Stimulated activated CD4-positive, alpha-beta T cell treated with anti-CD3 and anti-CD28 coated beads, Interleukin-2, amount 100 ng/mL, for 24 hours (primary cell): Measurements from ENCODE around the gene CYP26B1.
"Not testable (repeated sequence)": the region's sequence is repeated elsewhere in the genome, so short reads cannot be mapped to it uniquely, and the experiment has no call there.

ENCODE experiments used
- DNase-seq, 2 donors: peaks; one replicate each; pipeline ENCODE4 v3.0.0-alpha.2; 2020

Gene CYP26B1

GRCh38 chr2:72104821-72105588 is 42.7 kb downstream of the CYP26B1 start:
- DNase-seq = no peak

DNA sequence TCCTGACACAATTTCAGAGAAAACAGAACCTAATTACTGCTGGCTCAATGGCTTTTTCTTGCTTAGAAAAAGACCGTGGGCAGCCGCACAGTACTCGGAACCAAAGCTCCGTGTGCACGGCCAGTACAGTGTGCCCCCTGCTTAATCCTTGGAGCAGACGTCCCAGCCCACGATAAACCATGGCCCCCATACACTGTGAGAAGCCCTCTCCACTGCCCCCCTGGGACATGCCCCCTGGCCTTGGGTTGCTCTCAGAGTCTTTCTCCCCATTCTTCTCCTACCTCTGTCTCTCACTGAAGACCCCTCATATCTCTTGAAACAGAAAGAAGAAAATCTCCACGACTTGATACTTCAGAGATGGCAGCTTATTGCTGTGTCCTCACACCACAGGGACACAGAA is 44.0 kb downstream of the CYP26B1 start:
- no peak for DNase-seq

GRCh38 chr2:72103161-72103560 is 44.5 kb downstream of the CYP26B1 start:
- no peak for DNase-seq

DNA sequence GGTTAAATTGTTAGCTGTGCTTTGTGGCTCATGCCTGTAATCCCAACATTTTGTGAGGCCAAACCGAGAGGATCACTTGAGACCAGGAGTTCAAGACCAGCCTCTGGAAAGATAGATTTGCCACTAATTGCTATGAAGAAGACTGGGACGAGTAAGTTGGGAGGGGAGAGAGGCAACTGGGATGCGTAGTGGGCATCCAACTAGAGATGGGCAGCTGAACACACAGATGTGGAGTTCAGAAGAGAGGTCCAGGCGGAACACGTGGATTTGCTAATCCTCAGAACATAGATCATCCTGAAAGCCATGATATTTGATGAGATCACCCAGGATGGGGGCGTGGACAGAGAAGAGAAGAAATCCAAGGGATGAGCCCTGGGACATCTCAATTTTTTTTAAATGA is 48.7 kb downstream of the CYP26B1 start:
- no peak for DNase-seq

GRCh38 chr2:72097276-72097675 is 50.4 kb downstream of the CYP26B1 start:
- no peak for DNase-seq

- no peak for DNase-seq
Measured at GRCh38 chr2:72096181-72096580, 51.5 kb downstream of the CYP26B1 start.

GRCh38 chr2:72095364-72095763 is 52.3 kb downstream of the CYP26B1 start:
- DNase-seq = no peak

GRCh38 chr2:72094701-72095100 is 53.0 kb downstream of the CYP26B1 start:
- DNase-seq = no peak

- DNase-seq = no peak
Measured at GRCh38 chr2:72092111-72092510, 55.6 kb downstream of the CYP26B1 start.

GRCh38 chr2:72090781-72091482 is 56.7 kb downstream of the CYP26B1 start:
- DNase-seq = no peak

DNA sequence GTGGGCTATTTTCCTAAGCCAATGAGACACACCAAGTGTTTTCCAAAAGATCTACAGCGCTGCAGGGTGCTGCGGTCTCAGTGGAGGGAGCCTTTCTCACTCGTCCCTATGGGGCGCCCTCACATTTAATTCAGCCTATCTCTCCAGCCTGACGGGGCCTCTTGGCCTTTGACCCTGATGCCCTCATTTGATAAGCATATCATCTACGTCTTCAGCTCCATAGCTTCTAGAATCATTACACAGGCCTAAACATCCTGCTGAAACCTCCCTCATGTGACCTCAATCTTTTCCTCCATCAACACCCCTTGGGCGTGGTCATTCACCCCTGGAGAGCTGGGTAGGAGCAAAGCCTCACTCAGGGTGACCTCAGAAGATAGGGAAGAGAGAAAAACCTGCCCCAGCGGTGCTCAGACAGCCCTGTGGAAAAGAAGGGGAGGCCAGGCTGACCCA is 57.4 kb downstream of the CYP26B1 start:
- no peak for DNase-seq

- DNase-seq = no peak
Measured at GRCh38 chr2:72089537-72089936, 58.1 kb downstream of the CYP26B1 start.

DNA sequence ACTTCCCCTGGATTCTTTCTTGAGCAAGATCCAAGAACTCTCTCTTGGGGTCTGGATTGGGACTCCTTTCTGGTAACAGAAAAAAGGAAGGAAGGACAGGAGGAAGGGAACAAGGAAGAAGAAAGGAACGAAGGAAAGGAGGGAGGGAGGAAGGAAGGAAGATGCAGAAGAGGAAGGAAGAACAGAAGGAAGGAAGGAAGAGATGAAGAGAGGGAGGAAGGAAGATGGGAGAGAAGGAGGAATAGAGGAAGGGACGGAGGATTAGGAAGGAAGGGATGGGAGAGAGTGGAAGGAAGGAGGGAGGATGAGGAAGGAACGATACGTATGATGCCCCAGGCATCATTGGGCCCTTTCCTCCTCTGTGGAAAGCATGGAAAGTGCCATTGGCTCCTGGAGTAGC is 58.6 kb downstream of the CYP26B1 start:
- DNase-seq = no peak

GRCh38 chr2:72086871-72087633 is 60.6 kb downstream of the CYP26B1 start:
- DNase-seq = not testable (repeated sequence)

DNA sequence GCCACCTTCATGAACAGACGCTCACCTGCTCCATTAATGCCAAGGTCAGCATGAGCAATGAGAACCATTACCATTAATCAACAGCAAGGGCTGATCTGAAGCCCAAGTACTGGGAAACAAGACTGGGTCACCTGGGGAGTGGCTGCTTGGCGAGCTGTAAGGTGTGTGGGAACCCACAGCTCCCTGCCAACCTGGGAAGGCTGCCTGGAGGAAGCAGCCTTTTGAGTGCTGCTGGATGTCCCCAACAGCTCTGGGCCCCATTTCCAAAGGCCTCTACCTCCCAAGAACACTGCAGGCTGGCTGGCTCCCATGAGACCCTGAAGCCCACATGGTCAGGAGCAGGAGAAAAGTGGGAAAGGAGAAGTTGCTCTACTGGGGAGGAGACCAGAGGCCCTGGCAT is 62.1 kb downstream of the CYP26B1 start:
- no peak for DNase-seq

- DNase-seq = no peak
Measured at GRCh38 chr2:72085036-72085435, 62.6 kb downstream of the CYP26B1 start.

DNA sequence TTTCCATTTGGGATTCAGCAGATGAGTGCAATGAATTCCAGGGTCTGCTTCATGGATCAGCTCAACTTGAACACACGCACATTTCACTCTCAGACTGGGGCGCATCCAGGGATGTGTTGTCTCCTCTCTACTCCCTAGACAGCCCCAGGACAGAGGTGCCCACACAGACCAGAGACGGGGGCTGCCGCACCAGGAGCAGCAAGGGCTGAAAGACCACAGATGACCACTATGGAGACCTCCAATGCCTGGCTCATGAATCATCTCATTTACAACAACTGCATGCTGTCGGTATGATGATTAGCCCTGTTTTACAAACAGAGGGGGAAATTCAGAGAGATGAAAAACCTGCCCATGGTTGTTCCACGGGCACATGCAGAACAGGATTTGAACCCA is 63.1 kb downstream of the CYP26B1 start:
- DNase-seq = no peak

DNA sequence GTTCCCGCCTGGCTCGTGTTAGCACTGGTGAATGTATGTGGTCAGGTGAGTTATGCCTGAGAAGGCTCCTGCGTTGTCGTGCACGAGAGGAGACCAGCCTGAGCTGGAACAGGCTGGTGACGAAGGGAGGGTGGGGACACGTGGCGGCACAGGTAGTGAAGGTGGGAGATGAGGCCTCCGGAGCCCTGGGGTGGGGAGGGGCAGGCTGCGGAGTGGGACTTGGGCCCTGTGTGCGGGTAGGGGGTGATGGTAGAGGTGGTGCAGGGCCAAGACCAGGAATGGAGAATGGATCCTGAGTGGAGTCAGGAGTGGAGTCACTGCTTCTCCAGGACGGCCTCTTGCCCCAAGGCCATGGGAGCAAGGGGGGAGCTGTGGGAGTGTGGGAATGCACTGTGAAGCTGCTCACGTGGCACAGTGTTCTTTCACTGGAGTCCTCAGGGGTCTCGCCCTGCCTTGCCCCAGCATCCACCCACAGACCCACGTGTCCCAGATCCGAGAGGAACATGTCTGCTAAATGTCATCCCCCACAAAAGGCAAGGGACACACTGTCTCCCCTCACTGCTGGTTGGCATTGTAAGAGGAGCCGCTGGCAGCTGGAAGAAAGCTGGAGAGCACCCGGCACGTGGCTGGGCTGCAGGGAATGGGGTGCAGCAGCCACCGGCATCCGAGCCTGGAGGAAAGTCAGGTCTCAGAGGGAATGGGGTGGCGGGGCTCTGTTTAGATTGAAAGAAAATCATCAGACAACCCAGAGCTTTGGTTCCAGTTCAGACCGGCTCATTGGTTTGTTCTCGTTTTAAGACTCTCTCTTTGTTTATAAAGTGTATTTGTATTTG is 63.7 kb downstream of the CYP26B1 start:
- DNase-seq = no peak

DNA sequence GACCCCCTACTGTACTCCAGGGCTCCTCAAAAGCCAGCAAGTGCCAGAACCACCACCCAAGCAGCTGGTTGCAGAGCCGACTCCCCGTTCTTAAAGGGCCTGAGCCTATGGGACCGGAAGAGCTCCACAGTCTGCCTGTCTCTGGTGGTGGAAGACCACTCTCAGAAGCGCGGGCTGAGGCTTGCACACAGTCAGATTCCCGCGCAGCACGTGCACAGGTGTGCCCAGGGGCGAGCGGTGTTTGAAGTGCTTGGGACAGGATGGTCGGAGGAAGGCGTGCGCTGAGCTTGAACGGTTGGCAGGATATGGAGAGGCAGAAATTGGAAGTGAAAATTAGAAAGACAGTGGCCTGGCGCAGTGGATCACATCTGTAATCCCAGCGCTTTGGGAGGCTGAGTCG is 64.8 kb downstream of the CYP26B1 start:
- no peak for DNase-seq

- DNase-seq = no peak
Measured at GRCh38 chr2:72082021-72082601, 65.6 kb downstream of the CYP26B1 start.

GRCh38 chr2:72081451-72081850 is 66.2 kb downstream of the CYP26B1 start:
- no peak for DNase-seq
